Fibroblast of pulmonary artery (primary cell): Measurements from ENCODE around the gene LIN9.

Source experiments
- DNase-seq: peaks from one replicate; pipeline ENCODE4 v3.0.0-alpha.2; 2010; ENCODE audit warnings: low read depth
- H3K4me3 ChIP-seq: replicated peaks from 2 replicates; pipeline ENCODE4 v1.5.1; 2011; ENCODE audit warnings: low read depth, mild to moderate bottlenecking, control low read depth, low read length, moderate library complexity
- TF ChIP-seq, protein P1 (sequence below): IDR thresholded peaks from 2 replicates; pipeline ENCODE4 v1.5.1; 2011; ENCODE audit warnings: mild to moderate bottlenecking, control low read depth, low read length, inconsistent platforms; ENCODE audit errors: missing control alignments

Gene LIN9

GRCh38 chr1:226216056-226216455 lies 92.9 kb downstream of the LIN9 start:
- TF ChIP-seq, protein P1, sequence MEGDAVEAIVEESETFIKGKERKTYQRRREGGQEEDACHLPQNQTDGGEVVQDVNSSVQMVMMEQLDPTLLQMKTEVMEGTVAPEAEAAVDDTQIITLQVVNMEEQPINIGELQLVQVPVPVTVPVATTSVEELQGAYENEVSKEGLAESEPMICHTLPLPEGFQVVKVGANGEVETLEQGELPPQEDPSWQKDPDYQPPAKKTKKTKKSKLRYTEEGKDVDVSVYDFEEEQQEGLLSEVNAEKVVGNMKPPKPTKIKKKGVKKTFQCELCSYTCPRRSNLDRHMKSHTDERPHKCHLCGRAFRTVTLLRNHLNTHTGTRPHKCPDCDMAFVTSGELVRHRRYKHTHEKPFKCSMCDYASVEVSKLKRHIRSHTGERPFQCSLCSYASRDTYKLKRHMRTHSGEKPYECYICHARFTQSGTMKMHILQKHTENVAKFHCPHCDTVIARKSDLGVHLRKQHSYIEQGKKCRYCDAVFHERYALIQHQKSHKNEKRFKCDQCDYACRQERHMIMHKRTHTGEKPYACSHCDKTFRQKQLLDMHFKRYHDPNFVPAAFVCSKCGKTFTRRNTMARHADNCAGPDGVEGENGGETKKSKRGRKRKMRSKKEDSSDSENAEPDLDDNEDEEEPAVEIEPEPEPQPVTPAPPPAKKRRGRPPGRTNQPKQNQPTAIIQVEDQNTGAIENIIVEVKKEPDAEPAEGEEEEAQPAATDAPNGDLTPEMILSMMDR = no peak
- no peak overlapping the region for H3K4me3 ChIP-seq
- no peak for DNase-seq

- TF ChIP-seq, protein P1 = no peak
- no peak overlapping the region for H3K4me3 ChIP-seq
- DNase-seq = no peak
These were observed 93.7 kb downstream of the LIN9 start for GRCh38 chr1:226215239-226215638.

GRCh38 chr1:226212545-226212944 lies 96.4 kb downstream of the LIN9 start:
- no peak for DNase-seq
- TF ChIP-seq, protein P1 = no peak
- H3K4me3 ChIP-seq = no peak overlapping the region

- TF ChIP-seq, protein P1 = no peak
- no peak overlapping the region for H3K4me3 ChIP-seq
- DNase-seq = no peak
These were observed 97.7 kb downstream of the LIN9 start for GRCh38 chr1:226211181-226211821.

DNA sequence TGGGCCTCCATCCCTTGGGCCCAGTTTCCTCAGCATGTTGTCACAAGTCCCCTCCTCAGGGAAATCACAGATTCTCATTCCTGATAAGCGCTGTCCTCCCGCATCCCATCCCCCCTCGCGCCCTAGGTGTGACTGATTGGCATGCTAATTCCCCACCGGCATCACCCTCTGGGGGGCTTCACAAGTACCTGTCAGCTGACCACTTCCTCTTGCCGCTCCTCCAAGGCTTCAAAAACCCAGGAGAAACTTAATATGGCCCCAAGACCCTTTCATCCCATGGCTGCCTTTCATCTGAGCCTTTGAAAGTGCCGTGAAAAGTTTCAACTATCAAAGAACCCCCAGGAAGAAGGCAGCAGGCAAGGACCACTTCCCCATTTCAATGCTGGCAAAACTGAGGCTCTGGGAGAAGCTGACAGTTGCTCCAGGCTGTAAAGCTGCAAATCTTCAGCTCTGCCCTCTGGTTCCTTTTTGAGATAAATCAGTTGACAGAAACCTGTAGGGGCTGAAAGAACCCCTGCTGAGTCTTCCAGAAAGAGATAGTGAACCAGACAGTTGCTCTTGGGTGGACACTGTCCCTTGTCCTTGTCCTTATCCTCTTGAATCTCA lies 98.3 kb downstream of the LIN9 start:
- no peak for DNase-seq
- TF ChIP-seq, protein P1 = no peak
- H3K4me3 ChIP-seq = no peak overlapping the region

GRCh38 chr1:226209307-226210059 lies 99.5 kb downstream of the LIN9 start:
- H3K4me3 ChIP-seq = no peak overlapping the region
- TF ChIP-seq, protein P1 = no peak
- no peak for DNase-seq

GRCh38 chr1:226207048-226207447 lies 101.9 kb downstream of the LIN9 start:
- TF ChIP-seq, protein P1 = no peak
- H3K4me3 ChIP-seq = no peak overlapping the region
- DNase-seq = no peak
